ENCODE results near the gene IL22RA1.

DNA sequence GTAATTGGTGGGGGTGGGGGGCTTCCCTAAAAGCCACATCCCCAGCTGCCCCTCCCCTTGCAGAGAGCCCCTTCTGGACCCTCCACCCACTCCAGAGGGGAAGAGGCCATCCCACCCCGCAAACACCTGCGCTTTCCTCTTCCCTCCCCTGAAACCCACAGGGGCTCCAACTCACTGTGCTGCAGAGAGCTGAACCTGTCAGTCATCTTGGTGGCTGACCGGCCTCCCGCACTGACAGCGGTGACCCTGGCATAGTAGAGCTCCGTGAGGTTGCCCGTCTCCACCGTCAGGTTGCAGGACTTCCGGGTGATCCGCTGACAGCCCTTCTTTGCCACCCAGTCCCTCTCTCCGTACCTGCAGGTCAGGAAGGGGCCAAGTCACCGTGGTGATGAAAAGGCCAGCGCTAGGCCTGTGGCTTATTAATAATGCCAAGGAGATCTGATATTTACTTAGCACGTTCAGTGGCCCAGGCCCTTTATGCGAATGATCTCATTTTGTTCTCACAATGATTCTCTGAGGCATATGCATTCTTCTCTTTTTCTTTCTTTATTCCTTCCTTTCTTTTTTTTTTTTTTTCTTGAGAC lies 5.9 kb downstream of the IL22RA1 start:
- TF ChIP-seq, protein P1, sequence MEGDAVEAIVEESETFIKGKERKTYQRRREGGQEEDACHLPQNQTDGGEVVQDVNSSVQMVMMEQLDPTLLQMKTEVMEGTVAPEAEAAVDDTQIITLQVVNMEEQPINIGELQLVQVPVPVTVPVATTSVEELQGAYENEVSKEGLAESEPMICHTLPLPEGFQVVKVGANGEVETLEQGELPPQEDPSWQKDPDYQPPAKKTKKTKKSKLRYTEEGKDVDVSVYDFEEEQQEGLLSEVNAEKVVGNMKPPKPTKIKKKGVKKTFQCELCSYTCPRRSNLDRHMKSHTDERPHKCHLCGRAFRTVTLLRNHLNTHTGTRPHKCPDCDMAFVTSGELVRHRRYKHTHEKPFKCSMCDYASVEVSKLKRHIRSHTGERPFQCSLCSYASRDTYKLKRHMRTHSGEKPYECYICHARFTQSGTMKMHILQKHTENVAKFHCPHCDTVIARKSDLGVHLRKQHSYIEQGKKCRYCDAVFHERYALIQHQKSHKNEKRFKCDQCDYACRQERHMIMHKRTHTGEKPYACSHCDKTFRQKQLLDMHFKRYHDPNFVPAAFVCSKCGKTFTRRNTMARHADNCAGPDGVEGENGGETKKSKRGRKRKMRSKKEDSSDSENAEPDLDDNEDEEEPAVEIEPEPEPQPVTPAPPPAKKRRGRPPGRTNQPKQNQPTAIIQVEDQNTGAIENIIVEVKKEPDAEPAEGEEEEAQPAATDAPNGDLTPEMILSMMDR (IDR thresholded peaks at IDR 0.05): no peak
- no peak for TF ChIP-seq POLR2A (IDR thresholded peaks at IDR 0.05)

All from lower leg skin (tissue), 3 donors.